Activated naive CD4-positive, alpha-beta T cell treated with Interleukin-2 at 50 U/mL for 16 hours (primary cell): Measurements from ENCODE around the gene ELAC2.
A peak's percentile ranks its signal among the peaks of the same experiment; 100 is the strongest.

Experiments used
- DNase-seq: peaks from one replicate; pipeline ENCODE4 v3.0.0-alpha.2; 2020

ELAC2 gene

GRCh38 chr17:13017655-13018459 lies at the start of gene ELAC2:
TSS of gene ELAC2 (minus strand) at chr17:13018027. CDS start at chr17:13017947, 80 bp downstream.
- DNase-seq = peak; percentile 97

- no peak for DNase-seq
Measured at GRCh38 chr17:13065032-13065431, 47.2 kb upstream of the ELAC2 start.

GRCh38 chr17:13055131-13055530 lies 37.3 kb upstream of the ELAC2 start:
- no peak for DNase-seq

- no peak for DNase-seq
Measured at GRCh38 chr17:13054666-13055065, 36.8 kb upstream of the ELAC2 start.

- DNase-seq = no peak
Measured at GRCh38 chr17:13051915-13052314, 34.1 kb upstream of the ELAC2 start.

- no peak for DNase-seq
Measured at GRCh38 chr17:13047011-13047606, 29.3 kb upstream of the ELAC2 start.

- no peak for DNase-seq
Measured at GRCh38 chr17:13046361-13046760, 28.5 kb upstream of the ELAC2 start.

- DNase-seq = no peak
Measured at GRCh38 chr17:13044572-13045065, 26.8 kb upstream of the ELAC2 start.

GRCh38 chr17:13038931-13039665 lies 21.3 kb upstream of the ELAC2 start:
- DNase-seq = no peak

GRCh38 chr17:13036751-13037150 lies 18.9 kb upstream of the ELAC2 start:
- DNase-seq = no peak

- no peak for DNase-seq
Measured at GRCh38 chr17:13035420-13035819, 17.6 kb upstream of the ELAC2 start.

- DNase-seq = peak; percentile 51
Measured at GRCh38 chr17:13031718-13032350, 14.0 kb upstream of the ELAC2 start.

GRCh38 chr17:13030459-13031300 lies 12.9 kb upstream of the ELAC2 start:
- peak; percentile 42 for DNase-seq

GRCh38 chr17:13030056-13030455 lies 12.2 kb upstream of the ELAC2 start:
- DNase-seq = no peak

GRCh38 chr17:13029340-13029739 lies 11.5 kb upstream of the ELAC2 start:
- no peak for DNase-seq

- no peak for DNase-seq
Measured at GRCh38 chr17:13027246-13027645, 9.4 kb upstream of the ELAC2 start.

- DNase-seq = no peak
Measured at GRCh38 chr17:13025687-13026086, 7.9 kb upstream of the ELAC2 start.

- DNase-seq = no peak
Measured at GRCh38 chr17:13025258-13025627, 7.4 kb upstream of the ELAC2 start.

GRCh38 chr17:13024526-13025257 lies 6.9 kb upstream of the ELAC2 start:
- peak; percentile 71 for DNase-seq

- DNase-seq = no peak
Measured at GRCh38 chr17:13024016-13024415, 6.2 kb upstream of the ELAC2 start.

- DNase-seq = no peak
Measured at GRCh38 chr17:13016881-13017654, 759 bp downstream of the ELAC2 start.
